ENCODE measurements around the gene TAS2R14.

The TAS2R14 gene

DNA sequence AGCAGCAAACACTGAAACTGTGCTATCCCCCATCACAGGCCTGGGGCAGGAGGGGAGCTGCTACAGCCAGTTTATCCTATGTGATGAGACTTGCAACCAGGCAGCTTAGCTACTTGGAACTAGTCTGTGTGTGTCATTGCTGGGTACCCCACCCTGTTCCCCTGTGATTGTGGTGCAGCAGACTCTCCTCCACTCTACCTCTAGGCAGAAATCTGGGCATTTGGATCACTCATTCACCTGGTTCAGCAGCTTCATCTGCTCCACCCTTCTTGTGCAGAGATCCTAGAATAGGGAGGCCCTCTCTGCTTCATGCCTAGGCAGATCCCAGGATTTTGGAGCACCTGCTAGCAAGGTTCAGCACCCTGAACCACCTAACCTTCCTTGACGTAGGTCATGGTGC, 38.5 kb downstream of the TAS2R14 start:
- no peak overlapping the region for H3K4me3 ChIP-seq (ENCODE audit: low read depth, low read length)
- TF ChIP-seq, protein P1, sequence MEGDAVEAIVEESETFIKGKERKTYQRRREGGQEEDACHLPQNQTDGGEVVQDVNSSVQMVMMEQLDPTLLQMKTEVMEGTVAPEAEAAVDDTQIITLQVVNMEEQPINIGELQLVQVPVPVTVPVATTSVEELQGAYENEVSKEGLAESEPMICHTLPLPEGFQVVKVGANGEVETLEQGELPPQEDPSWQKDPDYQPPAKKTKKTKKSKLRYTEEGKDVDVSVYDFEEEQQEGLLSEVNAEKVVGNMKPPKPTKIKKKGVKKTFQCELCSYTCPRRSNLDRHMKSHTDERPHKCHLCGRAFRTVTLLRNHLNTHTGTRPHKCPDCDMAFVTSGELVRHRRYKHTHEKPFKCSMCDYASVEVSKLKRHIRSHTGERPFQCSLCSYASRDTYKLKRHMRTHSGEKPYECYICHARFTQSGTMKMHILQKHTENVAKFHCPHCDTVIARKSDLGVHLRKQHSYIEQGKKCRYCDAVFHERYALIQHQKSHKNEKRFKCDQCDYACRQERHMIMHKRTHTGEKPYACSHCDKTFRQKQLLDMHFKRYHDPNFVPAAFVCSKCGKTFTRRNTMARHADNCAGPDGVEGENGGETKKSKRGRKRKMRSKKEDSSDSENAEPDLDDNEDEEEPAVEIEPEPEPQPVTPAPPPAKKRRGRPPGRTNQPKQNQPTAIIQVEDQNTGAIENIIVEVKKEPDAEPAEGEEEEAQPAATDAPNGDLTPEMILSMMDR (IDR thresholded peaks at IDR 0.05; ENCODE audit: insufficient read depth, low read depth, low read length, missing control alignments), result no peak
- DNase-seq (ENCODE audit: low read depth), result no peak

DNA sequence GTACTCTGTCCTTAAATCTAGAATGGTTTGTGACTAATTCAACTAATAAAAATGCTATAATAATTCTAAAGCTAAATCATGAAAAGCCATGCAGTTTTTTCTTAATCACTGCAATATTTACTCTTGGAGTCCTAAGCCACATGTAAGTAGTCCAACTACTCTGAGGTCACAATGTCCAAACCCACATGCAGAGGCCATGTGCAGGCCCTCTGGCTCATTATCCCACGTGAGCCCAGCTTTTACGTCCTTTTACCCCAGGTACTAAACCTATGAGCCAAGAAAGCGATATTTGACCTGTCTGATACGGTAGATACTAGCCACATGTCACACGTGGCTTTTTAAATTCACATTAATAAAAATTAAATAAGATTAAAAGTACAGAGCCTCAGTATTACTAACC, 42.2 kb downstream of the TAS2R14 start:
- no peak for DNase-seq (ENCODE audit: low read depth)
- no peak overlapping the region for H3K4me3 ChIP-seq (ENCODE audit: low read depth, low read length)
- TF ChIP-seq, protein P1 (IDR thresholded peaks at IDR 0.05; ENCODE audit: insufficient read depth, low read depth, low read length, missing control alignments), result no peak

DNA sequence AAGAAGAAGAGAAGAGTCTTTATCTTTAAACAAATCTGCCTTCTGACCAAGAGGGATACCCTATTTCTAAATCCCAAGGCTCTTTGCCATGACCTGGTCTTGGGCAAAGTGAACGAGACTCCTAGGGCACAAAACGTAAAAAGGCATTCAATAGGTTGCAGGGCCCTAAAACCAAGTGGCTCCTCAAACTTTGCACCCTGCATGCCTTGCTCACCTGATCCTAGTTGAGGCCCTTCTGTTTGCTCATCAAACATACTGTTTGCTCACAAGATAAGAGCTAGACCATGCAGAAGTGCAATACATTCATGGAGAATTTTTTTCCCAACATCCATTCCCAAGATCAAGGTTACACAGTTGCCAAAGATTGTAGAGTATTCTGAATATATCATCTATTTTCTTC, 47.1 kb downstream of the TAS2R14 start:
- no peak overlapping the region for H3K4me3 ChIP-seq (ENCODE audit: low read depth, low read length)
- no peak for DNase-seq (ENCODE audit: low read depth)
- TF ChIP-seq, protein P1 (IDR thresholded peaks at IDR 0.05; ENCODE audit: insufficient read depth, low read depth, low read length, missing control alignments), result no peak

DNA sequence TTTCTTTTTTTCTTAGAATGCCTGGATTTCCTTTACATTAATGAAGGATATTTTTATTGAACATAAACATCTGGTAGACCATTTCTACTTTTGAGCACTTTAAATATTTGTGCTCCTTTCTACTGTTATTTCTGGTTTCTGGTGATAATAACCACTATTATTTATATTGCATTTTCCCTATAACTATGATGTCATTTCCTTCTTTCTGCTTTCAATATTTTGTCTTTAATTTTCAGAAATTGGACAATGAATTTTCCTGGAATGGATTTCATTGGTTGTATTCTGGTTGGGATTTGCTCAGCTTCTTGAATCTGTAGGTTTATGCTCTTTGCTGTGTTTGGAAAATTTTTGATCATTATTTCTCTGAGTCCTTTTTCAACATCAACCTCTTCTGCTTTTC, 49.8 kb downstream of the TAS2R14 start:
- no peak for DNase-seq (ENCODE audit: low read depth)
- H3K4me3 ChIP-seq (ENCODE audit: low read depth, low read length), result no peak overlapping the region
- TF ChIP-seq, protein P1 (IDR thresholded peaks at IDR 0.05; ENCODE audit: insufficient read depth, low read depth, low read length, missing control alignments), result no peak

Data from GM12865 (cell line).